Measurements from ENCODE around the gene PRKAG3.

DNA sequence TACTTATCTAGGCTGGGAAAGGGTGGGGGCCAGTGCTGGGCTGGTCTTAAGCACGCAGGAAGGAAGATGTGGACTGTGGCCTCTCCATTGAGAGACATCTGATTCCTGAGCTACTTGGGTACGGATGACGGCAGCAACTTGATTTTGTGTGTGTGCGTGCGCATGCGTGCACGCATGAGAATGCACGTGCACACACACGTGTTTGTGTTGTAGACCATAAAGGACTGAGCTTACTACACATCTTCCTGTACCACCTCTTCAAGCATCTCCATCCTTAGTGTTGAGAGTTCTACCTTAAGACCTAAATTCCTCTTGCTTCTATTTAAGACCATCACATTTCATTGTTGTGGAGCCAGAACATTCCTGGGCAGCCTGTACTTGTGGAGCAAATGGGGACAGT is 37.5 kb upstream of the PRKAG3 start:
- TF ChIP-seq, protein P1, sequence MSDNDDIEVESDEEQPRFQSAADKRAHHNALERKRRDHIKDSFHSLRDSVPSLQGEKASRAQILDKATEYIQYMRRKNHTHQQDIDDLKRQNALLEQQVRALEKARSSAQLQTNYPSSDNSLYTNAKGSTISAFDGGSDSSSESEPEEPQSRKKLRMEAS (IDR thresholded peaks at IDR 0.05; ENCODE audit: low read depth): no peak
- TF ChIP-seq, protein P2, sequence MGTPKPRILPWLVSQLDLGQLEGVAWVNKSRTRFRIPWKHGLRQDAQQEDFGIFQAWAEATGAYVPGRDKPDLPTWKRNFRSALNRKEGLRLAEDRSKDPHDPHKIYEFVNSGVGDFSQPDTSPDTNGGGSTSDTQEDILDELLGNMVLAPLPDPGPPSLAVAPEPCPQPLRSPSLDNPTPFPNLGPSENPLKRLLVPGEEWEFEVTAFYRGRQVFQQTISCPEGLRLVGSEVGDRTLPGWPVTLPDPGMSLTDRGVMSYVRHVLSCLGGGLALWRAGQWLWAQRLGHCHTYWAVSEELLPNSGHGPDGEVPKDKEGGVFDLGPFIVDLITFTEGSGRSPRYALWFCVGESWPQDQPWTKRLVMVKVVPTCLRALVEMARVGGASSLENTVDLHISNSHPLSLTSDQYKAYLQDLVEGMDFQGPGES (IDR thresholded peaks at IDR 0.05; ENCODE audit: low read depth, low read length): no peak
- TF ChIP-seq, protein P3, sequence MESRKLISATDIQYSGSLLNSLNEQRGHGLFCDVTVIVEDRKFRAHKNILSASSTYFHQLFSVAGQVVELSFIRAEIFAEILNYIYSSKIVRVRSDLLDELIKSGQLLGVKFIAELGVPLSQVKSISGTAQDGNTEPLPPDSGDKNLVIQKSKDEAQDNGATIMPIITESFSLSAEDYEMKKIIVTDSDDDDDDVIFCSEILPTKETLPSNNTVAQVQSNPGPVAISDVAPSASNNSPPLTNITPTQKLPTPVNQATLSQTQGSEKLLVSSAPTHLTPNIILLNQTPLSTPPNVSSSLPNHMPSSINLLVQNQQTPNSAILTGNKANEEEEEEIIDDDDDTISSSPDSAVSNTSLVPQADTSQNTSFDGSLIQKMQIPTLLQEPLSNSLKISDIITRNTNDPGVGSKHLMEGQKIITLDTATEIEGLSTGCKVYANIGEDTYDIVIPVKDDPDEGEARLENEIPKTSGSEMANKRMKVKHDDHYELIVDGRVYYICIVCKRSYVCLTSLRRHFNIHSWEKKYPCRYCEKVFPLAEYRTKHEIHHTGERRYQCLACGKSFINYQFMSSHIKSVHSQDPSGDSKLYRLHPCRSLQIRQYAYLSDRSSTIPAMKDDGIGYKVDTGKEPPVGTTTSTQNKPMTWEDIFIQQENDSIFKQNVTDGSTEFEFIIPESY (IDR thresholded peaks at IDR 0.05; ENCODE audit: borderline replicate concordance, low read depth): no peak

Measured in SK-N-SH (cell line).